ENCODE results near the gene WWC2.

The WWC2 gene

GRCh38 chr4:183098723-183099536 lies at the start of gene WWC2:
Gene WWC2, plus strand, starts transcription at chr4:183099257. Its CDS starts 235 bp downstream, at chr4:183099492.
- DNase-seq (ENCODE audit: low read depth in 1 of 2, low spot score in 1 of 2), result peak; percentile 32 to 49

GRCh38 chr4:183053681-183054080 lies 45.4 kb upstream of the WWC2 start:
- DNase-seq (ENCODE audit: low read depth in 1 of 2, low spot score in 1 of 2), result no peak

- no peak for DNase-seq (ENCODE audit: low read depth in 1 of 2, low spot score in 1 of 2)
These were observed 41.8 kb upstream of the WWC2 start for GRCh38 chr4:183057255-183057654.

GRCh38 chr4:183059797-183060196 lies 39.3 kb upstream of the WWC2 start:
- DNase-seq (ENCODE audit: low read depth in 1 of 2, low spot score in 1 of 2), result no peak

- DNase-seq (ENCODE audit: low read depth in 1 of 2, low spot score in 1 of 2), result no peak
These were observed 30.6 kb upstream of the WWC2 start for GRCh38 chr4:183068502-183068901.

- no peak for DNase-seq (ENCODE audit: low read depth in 1 of 2, low spot score in 1 of 2)
These were observed 27.8 kb upstream of the WWC2 start for GRCh38 chr4:183071222-183071621.

GRCh38 chr4:183072176-183072575 lies 26.9 kb upstream of the WWC2 start:
- DNase-seq (ENCODE audit: low read depth in 1 of 2, low spot score in 1 of 2), result no peak

- no peak for DNase-seq (ENCODE audit: low read depth in 1 of 2, low spot score in 1 of 2)
These were observed 25.3 kb upstream of the WWC2 start for GRCh38 chr4:183073838-183074145.

- no peak for DNase-seq (ENCODE audit: low read depth in 1 of 2, low spot score in 1 of 2)
These were observed 24.6 kb upstream of the WWC2 start for GRCh38 chr4:183074288-183074990.

GRCh38 chr4:183078634-183079033 lies 20.4 kb upstream of the WWC2 start:
- no peak for DNase-seq (ENCODE audit: low read depth in 1 of 2, low spot score in 1 of 2)

GRCh38 chr4:183080372-183081115 lies 18.5 kb upstream of the WWC2 start:
- no peak for DNase-seq (ENCODE audit: low read depth in 1 of 2, low spot score in 1 of 2)

GRCh38 chr4:183081116-183081469 lies 18.0 kb upstream of the WWC2 start:
- DNase-seq (ENCODE audit: low read depth in 1 of 2, low spot score in 1 of 2), result no peak

- no peak for DNase-seq (ENCODE audit: low read depth in 1 of 2, low spot score in 1 of 2)
These were observed 17.0 kb upstream of the WWC2 start for GRCh38 chr4:183082053-183082452.

GRCh38 chr4:183094393-183095198 lies 4.5 kb upstream of the WWC2 start:
- DNase-seq (ENCODE audit: low read depth in 1 of 2, low spot score in 1 of 2), result no peak

- DNase-seq (ENCODE audit: low read depth in 1 of 2, low spot score in 1 of 2), result no peak
These were observed 3.9 kb upstream of the WWC2 start for GRCh38 chr4:183095199-183095512.

- DNase-seq (ENCODE audit: low read depth in 1 of 2, low spot score in 1 of 2), result no peak
These were observed 2.6 kb upstream of the WWC2 start for GRCh38 chr4:183096276-183096965.

GRCh38 chr4:183097231-183098018 lies 1.6 kb upstream of the WWC2 start:
- DNase-seq (ENCODE audit: low read depth in 1 of 2, low spot score in 1 of 2), result no peak

- no peak for DNase-seq (ENCODE audit: low read depth in 1 of 2, low spot score in 1 of 2)
These were observed 886 bp upstream of the WWC2 start for GRCh38 chr4:183098019-183098722.

- no peak for DNase-seq (ENCODE audit: low read depth in 1 of 2, low spot score in 1 of 2)
These were observed 660 bp downstream of the WWC2 start for GRCh38 chr4:183099537-183100297.

Measured in stimulated activated CD4-positive, alpha-beta T cell treated with anti-CD3 and anti-CD28 coated beads, Interleukin-15, amount 100 ng/mL, for 1 hour (primary cell).